ENCODE measurements around the gene YDJC. TPM values are rescaled to one million over a fixed set of nuclear protein-coding genes. Genes with fewer than 3 reads are reported as not detected.
"Not testable (repeated sequence)": the region's sequence is repeated elsewhere in the genome, so short reads cannot be mapped to it uniquely, and the experiment has no call there.

Gene YDJC
- total and polyA plus RNA-seq, 7 donors = 2.4 to 5.8 (median 4.0) TPM

DNA sequence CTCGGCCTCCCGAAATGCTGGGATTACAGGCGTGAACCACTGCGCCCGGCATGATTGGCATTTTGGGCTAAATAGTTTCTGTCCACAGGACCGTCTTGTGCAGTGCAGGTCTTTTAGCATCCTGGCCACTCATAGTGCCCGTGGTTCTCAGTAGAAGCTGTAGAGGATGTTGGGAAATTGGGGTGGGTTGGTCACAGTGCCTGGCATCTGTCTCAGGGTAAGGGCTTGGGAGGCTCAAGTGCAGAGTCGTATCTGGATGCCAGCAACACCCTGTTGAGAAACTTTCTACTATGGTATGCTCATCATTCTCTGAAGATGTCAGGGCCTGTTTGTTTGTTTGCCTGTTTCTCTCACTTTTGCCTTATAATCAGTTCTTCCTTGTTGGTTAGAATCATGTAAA is 40.4 kb downstream of the YDJC start:
- Histone ChIP-seq H3K36me3 (ENCODE audit: insufficient read depth in 1 of 2, low read depth in 1 of 2) (peaks cover 4 to 17% of the 10 kb centered on the region in 2 donors), H3K27me3 (ENCODE audit: insufficient read depth in 3 of 3, low read length in 2 of 3) (no peaks in the 10 kb centered on the region), H3K4me3 (no peak overlapping the region), H3K4me1 (peaks cover 54% of the 10 kb centered on the region), H3K27ac (no peak overlapping the region), H3K9me3 (no peaks in the 10 kb centered on the region)
- no peak for ATAC-seq
- intact Hi-C loops (cut with DNase I) = no loop called here
- no peak for DNase-seq
- TF ChIP-seq, protein P1, sequence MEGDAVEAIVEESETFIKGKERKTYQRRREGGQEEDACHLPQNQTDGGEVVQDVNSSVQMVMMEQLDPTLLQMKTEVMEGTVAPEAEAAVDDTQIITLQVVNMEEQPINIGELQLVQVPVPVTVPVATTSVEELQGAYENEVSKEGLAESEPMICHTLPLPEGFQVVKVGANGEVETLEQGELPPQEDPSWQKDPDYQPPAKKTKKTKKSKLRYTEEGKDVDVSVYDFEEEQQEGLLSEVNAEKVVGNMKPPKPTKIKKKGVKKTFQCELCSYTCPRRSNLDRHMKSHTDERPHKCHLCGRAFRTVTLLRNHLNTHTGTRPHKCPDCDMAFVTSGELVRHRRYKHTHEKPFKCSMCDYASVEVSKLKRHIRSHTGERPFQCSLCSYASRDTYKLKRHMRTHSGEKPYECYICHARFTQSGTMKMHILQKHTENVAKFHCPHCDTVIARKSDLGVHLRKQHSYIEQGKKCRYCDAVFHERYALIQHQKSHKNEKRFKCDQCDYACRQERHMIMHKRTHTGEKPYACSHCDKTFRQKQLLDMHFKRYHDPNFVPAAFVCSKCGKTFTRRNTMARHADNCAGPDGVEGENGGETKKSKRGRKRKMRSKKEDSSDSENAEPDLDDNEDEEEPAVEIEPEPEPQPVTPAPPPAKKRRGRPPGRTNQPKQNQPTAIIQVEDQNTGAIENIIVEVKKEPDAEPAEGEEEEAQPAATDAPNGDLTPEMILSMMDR (IDR thresholded peaks at IDR 0.05) = no peak
- WGBS, 3 donors = 82 to 93% (median 84%) methylated on average over 8 of the region's 8 CpGs

DNA sequence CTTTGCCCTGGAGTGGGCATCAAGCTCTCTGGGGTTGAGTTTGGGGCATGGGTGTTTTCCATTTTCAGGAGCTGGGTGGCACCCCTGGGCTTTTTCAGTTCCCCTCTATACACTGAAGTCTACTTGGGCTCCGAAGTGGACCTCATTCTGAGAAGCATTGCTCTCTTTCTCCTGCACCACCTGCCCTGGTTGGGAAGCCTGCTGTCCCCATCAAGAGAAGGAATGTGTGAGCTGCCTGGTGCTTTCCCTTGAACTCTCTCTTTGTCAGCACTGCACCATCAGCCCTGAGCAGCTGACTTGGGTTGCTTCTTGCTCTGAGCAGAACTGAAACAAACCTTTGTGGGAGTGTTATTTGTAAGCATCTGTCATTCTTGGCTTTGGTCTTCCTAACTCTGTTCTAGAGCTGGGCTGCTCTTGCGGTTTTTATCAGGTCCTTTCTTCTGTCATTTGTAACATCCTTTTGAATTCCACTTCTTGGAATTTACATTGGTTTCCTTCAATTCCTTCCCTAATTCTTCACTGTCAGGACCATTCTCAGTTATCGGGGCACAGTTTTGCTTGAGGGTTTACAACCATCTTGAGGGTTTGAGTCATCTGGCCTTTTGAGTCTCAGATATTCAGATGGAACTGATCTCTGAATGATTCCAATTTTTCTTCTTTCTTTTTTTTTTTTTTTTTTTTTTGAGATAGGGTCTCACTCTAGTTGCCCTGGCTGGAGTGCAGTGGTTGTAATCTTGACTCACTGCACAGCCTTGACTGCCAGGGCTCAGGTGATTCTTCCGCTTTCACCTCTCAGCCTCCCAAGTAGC is 41.8 kb downstream of the YDJC start:
- no peaks in the 10 kb centered on the region for H3K9me3 ChIP-seq
- peaks cover 0 to 3% of the 10 kb centered on the region in 2 donors for H3K36me3 ChIP-seq (ENCODE audit: insufficient read depth in 1 of 2, low read depth in 1 of 2)
- TF ChIP-seq, protein P1 (IDR thresholded peaks at IDR 0.05) = no peak
- DNase-seq = no peak
- ATAC-seq = no peak
- no peak overlapping the region for H3K4me3 ChIP-seq
- H3K4me1 ChIP-seq = peaks cover 54% of the 10 kb centered on the region
- WGBS, 3 donors = 68 to 76% (median 71%) methylated on average over 4 of the region's 4 CpGs
- no peaks in the 10 kb centered on the region for H3K27me3 ChIP-seq (ENCODE audit: insufficient read depth in 3 of 3, low read length in 2 of 3)
- H3K27ac ChIP-seq = no peak overlapping the region
- intact Hi-C loops (cut with DNase I) = no loop called here

DNA sequence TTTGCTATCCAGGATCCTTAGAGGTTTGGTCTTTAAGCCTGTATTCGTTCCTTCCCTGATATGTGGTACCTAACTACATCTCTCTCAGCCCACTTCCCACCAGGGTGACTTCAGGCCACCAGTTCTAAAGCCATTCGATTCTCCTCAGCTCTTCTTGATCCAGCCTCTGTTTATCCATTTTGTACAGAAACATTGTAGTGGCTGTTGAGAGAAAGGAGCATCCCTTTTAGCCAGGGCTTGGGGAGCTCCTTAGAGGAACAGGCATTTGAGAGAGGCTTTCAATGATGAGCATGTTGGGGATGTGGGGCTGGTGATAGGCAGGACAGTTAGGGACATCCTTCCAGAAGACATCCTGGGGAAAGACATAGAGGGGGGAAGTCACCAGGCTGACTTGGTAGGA is 44.4 kb downstream of the YDJC start:
- DNase-seq = no peak
- Histone ChIP-seq H3K4me1 (peaks cover 38% of the 10 kb centered on the region), H3K36me3 (ENCODE audit: insufficient read depth in 1 of 2, low read depth in 1 of 2) (no peaks in the 10 kb centered on the region), H3K4me3 (no peak overlapping the region), H3K27ac (no peak overlapping the region), H3K27me3 (ENCODE audit: insufficient read depth in 3 of 3, low read length in 2 of 3) (no peaks in the 10 kb centered on the region), H3K9me3 (no peaks in the 10 kb centered on the region)
- 77 to 91% (median 86%) methylated on average over 2 of the region's 2 CpGs for WGBS, 3 donors
- TF ChIP-seq, protein P1 (IDR thresholded peaks at IDR 0.05) = no peak
- ATAC-seq = no peak
- intact Hi-C loops (cut with DNase I) = no loop called here

DNA sequence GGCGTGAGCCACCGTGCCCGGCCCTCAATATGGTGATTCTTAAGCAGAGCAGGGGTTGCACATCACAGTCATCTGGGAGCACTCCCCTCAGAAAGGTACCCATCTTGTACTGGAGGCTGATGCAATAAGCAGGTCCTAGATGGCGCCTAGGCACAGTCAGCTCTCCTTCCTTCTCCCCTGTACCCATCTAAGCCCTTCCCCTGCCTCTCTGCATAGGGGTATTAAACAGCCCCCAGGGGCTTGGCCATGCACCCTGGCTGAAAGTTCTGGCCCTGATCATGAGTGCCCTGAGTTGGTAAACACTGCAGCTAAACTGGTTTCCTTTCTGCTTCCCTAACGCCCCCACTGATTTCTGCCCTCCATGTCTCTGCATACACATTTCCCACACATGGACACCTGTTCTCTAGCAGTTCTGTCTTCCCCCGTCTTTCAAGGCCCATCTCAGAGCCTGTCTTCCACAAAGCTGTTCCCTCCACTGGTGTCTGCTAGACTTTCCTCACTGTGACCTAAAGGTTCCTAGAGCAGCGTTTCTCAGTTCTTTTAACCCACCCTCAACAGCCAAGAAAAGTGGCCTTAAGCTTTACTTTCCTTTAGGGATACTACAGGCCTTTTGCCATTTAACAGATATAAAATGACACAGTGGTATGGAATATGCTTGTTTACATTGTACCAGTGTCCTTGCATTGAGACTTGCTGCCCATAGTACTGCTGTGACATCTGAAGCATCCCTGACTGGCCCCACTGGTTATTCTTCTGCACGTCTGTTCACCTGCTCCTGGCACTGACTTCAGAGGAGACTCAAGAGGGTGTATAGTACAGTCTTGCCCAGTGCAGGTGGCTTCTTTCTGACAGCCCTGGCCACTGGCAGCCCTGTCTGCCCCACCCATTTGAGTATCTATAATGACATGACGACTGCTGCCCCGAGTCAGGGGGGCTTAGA is 46.8 kb downstream of the YDJC start:
- TF ChIP-seq, protein P1 (IDR thresholded peaks at IDR 0.05) = no peak
- Histone ChIP-seq H3K4me3 (no peak overlapping the region), H3K27ac (no peak overlapping the region), H3K36me3 (ENCODE audit: insufficient read depth in 1 of 2, low read depth in 1 of 2) (no peaks in the 10 kb centered on the region), H3K9me3 (no peaks in the 10 kb centered on the region), H3K27me3 (ENCODE audit: insufficient read depth in 3 of 3, low read length in 2 of 3) (no peaks in the 10 kb centered on the region), H3K4me1 (peaks cover 36% of the 10 kb centered on the region)
- WGBS, 3 donors = 64 to 76% (median 70%) methylated on average over 10 of the region's 10 CpGs
- DNase-seq (no peak), ATAC-seq (peak in 3 of 4 donors; percentile 15 to 24 (median 15))
- intact Hi-C loops (cut with DNase I) = no loop called here

DNA sequence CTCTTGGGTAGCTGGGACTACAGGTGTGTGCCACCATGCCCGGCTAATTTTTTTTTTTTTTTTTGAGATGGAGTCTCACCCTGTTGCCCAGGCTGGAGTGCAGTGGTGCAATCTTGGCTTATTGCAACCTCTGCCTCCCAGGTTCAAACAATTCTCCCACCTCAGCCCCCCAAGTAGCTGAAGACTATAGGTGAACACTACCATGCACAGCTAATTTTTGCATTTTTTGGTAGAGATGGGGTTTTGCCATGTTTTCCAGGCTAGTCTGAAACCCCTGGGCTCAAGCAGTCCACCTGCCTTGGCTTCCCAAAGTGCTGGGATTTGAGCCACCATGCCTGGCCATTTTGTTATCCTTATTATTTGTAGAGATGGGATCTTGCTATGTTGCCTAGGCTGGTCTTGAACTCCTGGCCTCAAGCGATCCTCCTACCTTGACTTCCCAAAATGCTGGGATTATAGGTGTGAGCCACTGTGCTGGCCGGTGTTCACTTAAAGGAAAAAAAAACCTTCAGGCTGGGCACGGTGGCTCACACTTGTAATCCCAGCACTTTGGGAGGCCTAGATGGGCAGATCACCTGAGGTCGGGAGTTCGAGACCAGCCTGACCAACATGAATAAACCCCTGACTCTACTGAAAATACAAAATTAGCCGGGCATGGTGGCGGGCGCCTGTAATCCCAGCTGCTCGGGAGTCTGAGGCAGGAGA is 48.7 kb downstream of the YDJC start:
- 88 to 92% (median 89%) methylated on average over 10 of the region's 10 CpGs for WGBS, 3 donors
- H3K4me1 ChIP-seq = peaks cover 34% of the 10 kb centered on the region
- intact Hi-C loops (cut with DNase I); ATAC-seq; H3K36me3 ChIP-seq (ENCODE audit: insufficient read depth in 1 of 2, low read depth in 1 of 2); DNase-seq; H3K27ac ChIP-seq; H3K9me3 ChIP-seq; H3K4me3 ChIP-seq; H3K27me3 ChIP-seq (ENCODE audit: insufficient read depth in 3 of 3, low read length in 2 of 3): not testable (repeated sequence)

DNA sequence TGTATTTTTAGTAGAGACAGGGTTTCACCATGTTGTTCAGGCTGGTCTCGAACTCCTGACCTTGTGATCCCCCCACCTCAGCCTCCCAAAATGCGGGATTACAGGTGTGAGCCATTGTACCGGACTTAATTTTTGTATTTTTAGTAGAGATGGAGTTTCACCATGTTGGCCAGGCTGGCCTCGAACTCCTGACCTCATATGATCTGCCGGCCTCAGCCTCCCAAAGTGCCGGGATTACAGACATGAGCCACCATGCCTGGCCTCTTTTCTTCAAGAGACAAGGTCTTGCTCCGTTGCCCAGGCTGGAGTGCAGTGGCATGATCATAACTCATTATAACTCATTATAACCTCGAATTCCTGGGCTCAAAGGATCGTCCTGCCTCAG is 49.2 kb downstream of the YDJC start:
- H3K9me3 ChIP-seq; intact Hi-C loops (cut with DNase I); ATAC-seq; H3K27me3 ChIP-seq (ENCODE audit: insufficient read depth in 3 of 3, low read length in 2 of 3); H3K36me3 ChIP-seq (ENCODE audit: insufficient read depth in 1 of 2, low read depth in 1 of 2); DNase-seq; H3K27ac ChIP-seq; H3K4me3 ChIP-seq: not testable (repeated sequence)
- 89 to 94% (median 94%) methylated on average over 9 of the region's 9 CpGs for WGBS, 3 donors
- H3K4me1 ChIP-seq = peaks cover 34% of the 10 kb centered on the region
